Mucosa of descending colon (tissue), 3 donors: ENCODE results near the gene PGM1. TPM values are rescaled to one million over a fixed set of nuclear protein-coding genes. Genes with fewer than 3 reads are reported as not detected.

Experiments
- ATAC-seq: fragments of 200-7000 bp; cut with Tn5 transposase; one replicate; pipeline ENCODE4 v1.9.1; 2020; ENCODE audit warnings: mild to moderate bottlenecking, moderate library complexity
- DNase-seq, 3 donors: peaks; one replicate each; pipeline ENCODE4 v3.0.0-alpha.2; 2020
- H3K36me3 ChIP-seq: fragments of 200-600 bp; one replicate; pipeline ENCODE4 v1.8.0; 2021; ENCODE audit warnings: low read depth, mild to moderate bottlenecking
- H3K4me1 ChIP-seq: fragments of 200-600 bp; one replicate; pipeline ENCODE4 v1.8.0; 2021; ENCODE audit warnings: low read depth, mild to moderate bottlenecking
- H3K4me3 ChIP-seq: fragments of 200-600 bp; one replicate; pipeline ENCODE4 v1.8.0; 2021; ENCODE audit warnings: mild to moderate bottlenecking
- H3K9me3 ChIP-seq: fragments of 200-600 bp; one replicate; pipeline ENCODE4 v1.8.0; 2021; ENCODE audit warnings: mild to moderate bottlenecking
- CTCF ChIP-seq: fragments of 200-600 bp; IDR thresholded peaks from one replicate; pipeline ENCODE4 v1.8.0; 2022; ENCODE audit warnings: antibody characterized with exemption, mild to moderate bottlenecking
- intact Hi-C, 2 donors: fragments of 100-400 bp; cut with DNase I in 1 of 2; cut with micrococcal nuclease in 1 of 2; formaldehyde crosslinking; loops; one replicate each; pipeline versions ENCODE4 v1.11.0 to v1.11.1; 2022; cut with DNase I, micrococcal nuclease
- long read RNA-seq, 2 donors: library from polyadenylated mRNA; unstranded; transcript quantifications; one replicate each; pipeline ENCODE4 v2.0.0, GENCODE V29; 2019 to 2021
- total RNA-seq, 3 donors: library from RNA; stranded (reverse); fragmentation: NEBNext Ultra II Directional in 2 of 3; extraction: Animal tissue kit (Norgen Biotek cat#: 25700) in 2 of 3; gene quantifications; one replicate each; pipeline versions ENCODE4 v1.2.1 to v1.2.4, GENCODE V29; 2021 to 2023
- donor health status: DM: no; HTN: no; CAD: no; lungs with moderate emphysema.
- donor health status: DM: no; HTN: no; CAD: no.
- donor health status: DM: no; HTN: yes; CAD: no.

PGM1 gene
- total RNA-seq = 100 to 1,000 TPM in 1 of 3 donors, 10 to 100 TPM in 2; 81.0 to 116 (median 87.3) TPM
- long read RNA-seq, donor 1, transcript PGM1-202 (11 exons, 2,472 nt) = major isoform, 165 of 177 reads
- long read RNA-seq, donor 1, partial matches to known transcripts = 8 of 177 reads
- long read RNA-seq, donor 1, other reads (novel, unspliced or antisense) = 4 of 177 reads
- long read RNA-seq, donor 2, transcript PGM1-202 (11 exons, 2,472 nt) = major isoform, 82 of 89 reads
- long read RNA-seq, donor 2, partial matches to known transcripts = 3 of 89 reads
- long read RNA-seq, donor 2, other reads (novel, unspliced or antisense) = 4 of 89 reads

- ATAC-seq = peak; percentile 83
- H3K36me3 ChIP-seq = no peaks in the 10 kb centered on the region
- no peaks in the 10 kb centered on the region for H3K9me3 ChIP-seq
- no peak for TF ChIP-seq CTCF
- DNase-seq = peak; percentile 78 to 87 (median 85)
- intact Hi-C loops = no loop called here
- H3K4me3 ChIP-seq = peak within 1 kb of the TSS; percentile 60
- H3K4me1 ChIP-seq = peaks cover 9% of the 10 kb centered on the region
Measured at GRCh38 chr1:63593303-63593885, at the start of gene PGM1. PGM1 (plus strand) TSS chr1:63593411; CDS start chr1:63593489, 78 bp downstream.

- ATAC-seq (no peak), DNase-seq (no peak)
- Histone ChIP-seq H3K36me3 (no peaks in the 10 kb centered on the region), H3K4me1 (no peaks in the 10 kb centered on the region), H3K4me3 (no peak overlapping the region), H3K9me3 (no peaks in the 10 kb centered on the region)
- no peak for TF ChIP-seq CTCF
- intact Hi-C loops = no loop called here
Measured at GRCh38 chr1:63545780-63546179, 47.4 kb upstream of the PGM1 start.

GRCh38 chr1:63547621-63548294 lies 45.5 kb upstream of the PGM1 start:
- Histone ChIP-seq H3K36me3 (no peaks in the 10 kb centered on the region), H3K4me3 (no peak overlapping the region), H3K9me3 (no peaks in the 10 kb centered on the region), H3K4me1 (no peaks in the 10 kb centered on the region)
- TF ChIP-seq CTCF = no peak
- no peak for ATAC-seq
- no peak for DNase-seq
- intact Hi-C loops = no loop called here

- Histone ChIP-seq H3K4me1 (no peaks in the 10 kb centered on the region), H3K4me3 (no peak overlapping the region), H3K36me3 (no peaks in the 10 kb centered on the region), H3K9me3 (no peaks in the 10 kb centered on the region)
- intact Hi-C loops = no loop called here
- DNase-seq (no peak), ATAC-seq (no peak)
- no peak for TF ChIP-seq CTCF
Measured at GRCh38 chr1:63548303-63548702, 44.9 kb upstream of the PGM1 start.

- intact Hi-C loops = no loop called here
- no peaks in the 10 kb centered on the region for H3K9me3 ChIP-seq
- no peak for TF ChIP-seq CTCF
- no peaks in the 10 kb centered on the region for H3K4me1 ChIP-seq
- H3K36me3 ChIP-seq = no peaks in the 10 kb centered on the region
- ATAC-seq = no peak
- no peak overlapping the region for H3K4me3 ChIP-seq
- no peak for DNase-seq
Measured at GRCh38 chr1:63548877-63549276, 44.3 kb upstream of the PGM1 start.
